Measurements from ENCODE around the gene PF4V1.

- TF ChIP-seq CTCF (conservative IDR thresholded peaks at IDR 0.05; ENCODE audit: low read length) (no peak), EZH2phosphoT487 (IDR thresholded peaks at IDR 0.05; ENCODE audit: borderline replicate concordance, low read depth, low read length) (no peak)
These were observed 12.5 kb downstream of the PF4V1 start for GRCh38 chr4:73865431-73866096.

Measured in OCI-LY7 (cell line).